ENCODE results near the gene NRXN3. TPM values are rescaled to one million over a fixed set of nuclear protein-coding genes. Genes with fewer than 3 reads are reported as not detected.

The NRXN3 gene
- total RNA-seq, 1 donor from 2014 or later = 4.8 TPM

- DNase-seq (ENCODE audit: extremely low read depth, low read depth, low spot score) = no peak
Observed at GRCh38 chr14:79580414-79580813, 1410.2 kb downstream of the NRXN3 start.

- DNase-seq (ENCODE audit: extremely low read depth, low read depth, low spot score) = no peak
Observed at GRCh38 chr14:79580906-79581305, 1410.7 kb downstream of the NRXN3 start.

GRCh38 chr14:79581912-79582576, 1411.9 kb downstream of the NRXN3 start:
- no peak for DNase-seq (ENCODE audit: extremely low read depth, low read depth, low spot score)

- DNase-seq (ENCODE audit: extremely low read depth, low read depth, low spot score) = no peak
Observed at GRCh38 chr14:79583738-79584408, 1413.7 kb downstream of the NRXN3 start.

- DNase-seq (ENCODE audit: extremely low read depth, low read depth, low spot score) = no peak
Observed at GRCh38 chr14:79584679-79585078, 1414.5 kb downstream of the NRXN3 start.

GRCh38 chr14:79585845-79586244, 1415.7 kb downstream of the NRXN3 start:
- DNase-seq (ENCODE audit: extremely low read depth, low read depth, low spot score) = no peak

- no peak for DNase-seq (ENCODE audit: extremely low read depth, low read depth, low spot score)
Observed at GRCh38 chr14:79586416-79586815, 1416.2 kb downstream of the NRXN3 start.

GRCh38 chr14:79586989-79587598, 1416.9 kb downstream of the NRXN3 start:
- no peak for DNase-seq (ENCODE audit: extremely low read depth, low read depth, low spot score)

GRCh38 chr14:79587875-79588274, 1417.7 kb downstream of the NRXN3 start:
- no peak for DNase-seq (ENCODE audit: extremely low read depth, low read depth, low spot score)

GRCh38 chr14:79588398-79588797, 1418.2 kb downstream of the NRXN3 start:
- no peak for DNase-seq (ENCODE audit: extremely low read depth, low read depth, low spot score)

DNA sequence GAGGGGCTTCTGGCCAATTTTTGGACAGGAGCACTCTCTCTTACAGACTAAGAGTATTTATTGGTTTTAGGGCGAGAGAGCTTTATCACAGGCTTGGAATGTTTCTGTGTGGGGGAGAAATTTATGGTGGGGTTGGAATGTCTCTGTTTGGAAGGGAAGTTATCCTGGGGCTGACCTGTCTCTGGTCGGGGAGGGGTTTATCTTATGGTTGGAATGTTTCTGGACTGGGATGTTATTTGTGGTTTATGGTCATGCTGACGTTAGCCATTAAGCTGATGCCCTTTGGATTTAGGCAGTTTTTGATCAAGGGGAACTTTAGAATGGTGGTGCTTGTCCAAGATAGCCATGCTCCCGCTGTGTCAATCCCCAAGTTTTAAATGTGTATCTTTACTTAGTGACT, 1426.4 kb downstream of the NRXN3 start:
- DNase-seq (ENCODE audit: extremely low read depth, low read depth, low spot score) = no peak

DNA sequence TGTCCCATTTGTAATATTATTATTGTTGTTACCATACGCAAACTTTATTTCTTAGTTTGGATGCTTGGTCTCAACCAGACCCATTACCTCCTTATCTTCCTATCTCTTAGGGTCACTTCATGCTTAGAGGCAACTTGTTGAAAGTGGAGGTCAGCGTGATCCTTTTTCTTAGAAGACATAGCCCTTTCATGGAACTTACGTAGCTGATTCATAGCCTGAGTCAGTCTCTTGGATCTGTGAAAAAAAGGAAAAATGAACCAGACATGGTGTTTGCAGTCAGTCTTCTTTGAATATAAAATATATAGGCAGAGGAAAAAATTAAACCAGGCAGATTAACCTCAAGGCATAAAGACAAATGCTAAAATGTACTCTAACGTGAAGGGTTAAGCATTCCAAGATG, 1427.4 kb downstream of the NRXN3 start:
- no peak for DNase-seq (ENCODE audit: extremely low read depth, low read depth, low spot score)

GRCh38 chr14:79598339-79598738, 1428.2 kb downstream of the NRXN3 start:
- DNase-seq (ENCODE audit: extremely low read depth, low read depth, low spot score) = no peak

- no peak for DNase-seq (ENCODE audit: extremely low read depth, low read depth, low spot score)
Observed at GRCh38 chr14:79599239-79599638, 1429.1 kb downstream of the NRXN3 start.

DNA sequence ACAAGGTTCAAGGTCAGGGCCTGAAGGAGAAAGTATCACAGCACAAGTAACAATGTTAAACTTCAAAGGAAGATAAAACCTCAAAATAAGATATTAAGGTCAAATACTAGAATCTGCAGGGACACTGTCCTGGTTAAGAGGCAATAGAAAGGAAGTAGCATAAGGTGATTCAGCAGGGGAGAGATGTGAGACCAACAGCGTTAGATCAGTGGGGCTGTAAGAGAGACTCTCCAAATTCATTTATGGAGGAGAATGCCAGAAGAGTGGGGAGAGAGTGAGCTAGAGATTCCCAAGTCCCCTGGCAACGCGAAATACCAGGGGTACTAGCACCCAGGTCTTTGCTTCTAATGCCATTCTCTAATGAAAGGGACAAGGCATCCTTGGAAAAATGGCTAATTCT, 1430.2 kb downstream of the NRXN3 start:
- no peak for DNase-seq (ENCODE audit: extremely low read depth, low read depth, low spot score)

- no peak for DNase-seq (ENCODE audit: extremely low read depth, low read depth, low spot score)
Observed at GRCh38 chr14:79601579-79601978, 1431.4 kb downstream of the NRXN3 start.

DNA sequence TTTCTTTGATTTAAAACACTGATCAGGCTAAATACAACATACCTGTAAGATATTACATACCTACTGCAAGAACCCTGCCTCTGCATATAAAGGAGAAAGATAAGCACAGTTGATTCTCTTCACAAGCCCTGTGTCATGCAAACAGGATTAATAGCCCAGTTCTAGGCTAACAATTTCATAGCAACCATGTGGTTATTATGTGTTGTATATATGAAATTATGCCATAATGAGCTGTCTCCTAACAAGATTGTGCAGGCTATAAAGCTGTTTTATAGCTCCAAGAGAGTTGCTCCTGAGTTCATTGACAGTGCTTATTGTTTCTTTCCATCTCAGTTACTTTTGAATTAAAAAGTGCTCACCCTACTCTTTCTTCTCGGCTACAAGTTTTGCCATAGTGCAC, 1431.9 kb downstream of the NRXN3 start:
- no peak for DNase-seq (ENCODE audit: extremely low read depth, low read depth, low spot score)

- no peak for DNase-seq (ENCODE audit: extremely low read depth, low read depth, low spot score)
Observed at GRCh38 chr14:79602742-79603141, 1432.6 kb downstream of the NRXN3 start.

GRCh38 chr14:79605849-79606248, 1435.7 kb downstream of the NRXN3 start:
- DNase-seq (ENCODE audit: extremely low read depth, low read depth, low spot score) = no peak

GRCh38 chr14:79608446-79608845, 1438.3 kb downstream of the NRXN3 start:
- no peak for DNase-seq (ENCODE audit: extremely low read depth, low read depth, low spot score)

- DNase-seq (ENCODE audit: extremely low read depth, low read depth, low spot score) = no peak
Observed at GRCh38 chr14:79613625-79614024, 1443.5 kb downstream of the NRXN3 start.

- no peak for DNase-seq (ENCODE audit: extremely low read depth, low read depth, low spot score)
Observed at GRCh38 chr14:79614448-79614847, 1444.3 kb downstream of the NRXN3 start.

Data from glomerular endothelial cell (primary cell).